Neural progenitor cell (in vitro differentiated cells): ENCODE measurements around the gene EPHB3.

ENCODE experiments used
- CTCF ChIP-seq: fragments of 200-600 bp; sonication (generic); IDR thresholded peaks from 2 replicates; pipeline ENCODE4 v1.5.1; 2017; ENCODE audit warnings: antibody characterized with exemption, mild to moderate bottlenecking
- EZH2 ChIP-seq: fragments of 200-600 bp; sonication (generic); IDR thresholded peaks from 2 replicates; pipeline ENCODE4 v1.6.1; 2017; ENCODE audit warnings: antibody characterized with exemption, mild to moderate bottlenecking, moderate library complexity
- EZH2phosphoT487 ChIP-seq: fragments of 200-600 bp; sonication (generic); IDR thresholded peaks from 2 replicates; pipeline ENCODE4 v1.6.1; 2017; ENCODE audit warnings: antibody characterized with exemption

GRCh38 chr3:184592371-184593219, 31.0 kb downstream of the EPHB3 start:
- TF ChIP-seq CTCF (no peak), EZH2phosphoT487 (no peak), EZH2 (no peak)
